ENCODE results near the gene MYRF. TPM values are rescaled to one million over a fixed set of nuclear protein-coding genes. Genes with fewer than 3 reads are reported as not detected.

Gene MYRF
- total and polyA plus RNA-seq, 11 donors, result 0.11 to 41.2 (median 0.25) TPM; not detected in 2

- intact Hi-C loops (cut with DNase I), result loop anchor here in 4 of 10 donors (5.0 kb wide), 1 partner anchor 352 kb away; no protein-coding TSS in a partner anchor
- 86 to 90% (median 87%) methylated on average over 15 to 31 of the region's 31 CpGs for WGBS, 4 donors
- DNase-seq (no peak), ATAC-seq (peak in 1 of 4 donors; percentile 5)
- TF ChIP-seq CTCF (IDR thresholded peaks at IDR 0.05) (no peak), POLR2A (IDR thresholded peaks at IDR 0.05) (no peak)
- Histone ChIP-seq H3K4me3 (no peak overlapping the region), H3K9me3 (no peaks in the 10 kb centered on the region), H3K27ac (no peak overlapping the region), H3K36me3 (no peaks in the 10 kb centered on the region), H3K27me3 (peaks cover 0 to 7% (median 2%) of the 10 kb centered on the region in 9 donors), H3K4me1 (peaks cover 0 to 17% (median 2%) of the 10 kb centered on the region in 12 donors)
Measured at GRCh38 chr11:61754534-61755482, 2.4 kb downstream of the MYRF start.

GRCh38 chr11:61756147-61756451 is 3.7 kb downstream of the MYRF start:
- ATAC-seq (no peak), DNase-seq (no peak)
- 73 to 85% (median 80%) methylated on average over 4 of the region's 4 CpGs for WGBS, 4 donors
- Histone ChIP-seq H3K36me3 (no peaks in the 10 kb centered on the region), H3K27me3 (peaks cover 0 to 7% (median 2%) of the 10 kb centered on the region in 9 donors), H3K9me3 (no peaks in the 10 kb centered on the region), H3K4me1 (peaks cover 0 to 17% (median 2%) of the 10 kb centered on the region in 12 donors), H3K4me3 (no peak overlapping the region), H3K27ac (no peak overlapping the region)
- TF ChIP-seq CTCF (IDR thresholded peaks at IDR 0.05) (no peak), POLR2A (IDR thresholded peaks at IDR 0.05) (no peak)
- intact Hi-C loops (cut with DNase I), result no loop called here

GRCh38 chr11:61756452-61757212 is 4.2 kb downstream of the MYRF start:
- Histone ChIP-seq H3K36me3 (no peaks in the 10 kb centered on the region), H3K4me1 (peaks cover 0 to 17% (median 2%) of the 10 kb centered on the region in 12 donors), H3K27ac (no peak overlapping the region), H3K9me3 (no peaks in the 10 kb centered on the region), H3K4me3 (no peak overlapping the region), H3K27me3 (peaks cover 0 to 10% (median 2%) of the 10 kb centered on the region in 9 donors)
- no peak for ATAC-seq
- TF ChIP-seq CTCF (IDR thresholded peaks at IDR 0.05), result no peak
- no peak for TF ChIP-seq POLR2A (IDR thresholded peaks at IDR 0.05)
- no peak for DNase-seq
- WGBS, 4 donors, result 73 to 78% (median 76%) methylated on average over 7 to 9 of the region's 9 CpGs
- intact Hi-C loops (cut with DNase I), result no loop called here

Measured in heart left ventricle (tissue), 16 donors.